Activated CD8-positive, alpha-beta memory T cell treated with anti-CD3 and anti-CD28 coated beads for 36 hours (primary cell): ENCODE measurements around the gene CHCHD3. TPM values are rescaled to one million over a fixed set of nuclear protein-coding genes. Genes with fewer than 3 reads are reported as not detected.

Experiments
- CTCF ChIA-PET: fragments of 350-600 bp; sonication (Branson Sonifier 250); formaldehyde crosslinking; loops from one replicate; lab custom pipeline; 2021; ENCODE audit warnings: antibody characterized with exemption; lab: Charles Lee
- POLR2A ChIA-PET: fragments of 350-600 bp; sonication (Branson Sonifier 250); formaldehyde crosslinking; loops from one replicate; lab custom pipeline; 2021; ENCODE audit warnings: antibody characterized with exemption; lab: Charles Lee
- total RNA-seq, 2 experiments: library from RNA; stranded (reverse); gene quantifications; one replicate each; pipeline ENCODE4 v1.2.3, GENCODE V29; 2021

Gene CHCHD3
- total RNA-seq, 2 experiments from 2014 or later, result 85.2 to 87.1 TPM

DNA sequence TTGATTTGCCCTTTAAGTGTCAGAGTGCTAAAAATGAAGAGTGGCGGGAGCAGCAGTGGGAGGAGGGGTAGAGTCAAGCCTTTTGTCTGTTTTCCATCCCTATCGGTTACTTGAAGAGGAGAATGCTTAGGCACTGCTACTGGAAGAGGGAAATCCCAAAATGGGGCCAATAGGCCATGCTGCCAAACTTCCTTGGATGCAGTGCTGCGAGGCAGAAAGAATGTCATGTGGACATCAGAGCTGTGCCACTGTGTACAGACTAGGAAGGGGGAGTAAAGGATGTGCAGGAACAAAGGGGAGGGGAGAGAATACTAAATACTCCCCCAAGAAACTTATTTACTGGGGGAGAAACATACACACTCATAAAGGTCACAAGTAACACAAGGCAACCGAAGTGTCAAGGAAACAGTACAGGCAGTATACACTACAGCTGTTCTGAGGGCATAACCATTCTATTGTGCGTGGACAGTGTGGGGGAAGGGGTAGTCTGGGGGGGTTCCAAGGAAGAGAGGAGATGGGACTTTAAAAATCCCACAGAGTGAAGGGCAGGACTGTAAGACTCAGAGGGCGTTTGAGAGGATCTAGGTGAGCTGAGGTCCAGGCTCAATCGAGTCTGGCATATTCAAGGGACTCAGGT lies 276.9 kb downstream of the CHCHD3 start:
- ChIA-PET POLR2A (no interaction called here), CTCF (interaction anchor here (1.4 kb wide), 1 partner anchor 8 kb away, joined by 3 read pairs; no protein-coding TSS in a partner anchor)

DNA sequence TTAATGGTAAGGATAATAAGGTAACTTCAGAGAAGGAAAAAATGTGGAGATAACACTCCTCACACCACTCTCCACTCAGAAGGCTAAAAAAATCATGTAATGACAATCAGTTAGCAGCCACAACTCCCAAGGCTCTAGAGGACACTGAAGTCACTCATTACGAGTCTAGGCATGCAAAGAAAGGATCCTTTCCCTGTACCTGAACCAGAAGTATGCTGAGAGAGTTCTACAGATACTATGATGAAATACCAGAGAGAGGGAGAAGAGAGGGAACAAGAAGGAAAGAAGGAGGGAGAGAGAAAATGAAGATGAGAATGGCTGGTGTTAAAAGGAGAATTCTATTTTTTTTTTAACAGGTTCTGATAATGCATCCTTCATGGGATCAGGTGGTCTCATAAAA lies 281.4 kb downstream of the CHCHD3 start:
- ChIA-PET POLR2A (no interaction called here), CTCF (no interaction called here)

DNA sequence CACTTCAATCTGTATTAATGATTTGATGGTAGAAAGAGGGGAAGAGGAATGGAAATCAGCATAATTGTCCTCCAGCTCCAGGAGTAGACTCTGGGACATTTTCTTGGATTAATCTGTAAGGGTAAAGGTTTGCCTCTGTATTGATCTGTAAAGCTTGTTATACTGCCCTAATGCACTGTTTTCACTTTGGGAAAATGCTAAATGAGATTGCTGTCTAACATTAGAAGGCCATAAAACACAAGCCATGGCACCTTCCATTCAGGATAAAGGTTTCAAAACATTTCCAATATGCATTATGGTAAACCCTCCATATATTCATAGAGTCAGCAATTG lies 282.8 kb downstream of the CHCHD3 start:
- CTCF ChIA-PET, result no interaction called here
- POLR2A ChIA-PET, result no interaction called here

DNA sequence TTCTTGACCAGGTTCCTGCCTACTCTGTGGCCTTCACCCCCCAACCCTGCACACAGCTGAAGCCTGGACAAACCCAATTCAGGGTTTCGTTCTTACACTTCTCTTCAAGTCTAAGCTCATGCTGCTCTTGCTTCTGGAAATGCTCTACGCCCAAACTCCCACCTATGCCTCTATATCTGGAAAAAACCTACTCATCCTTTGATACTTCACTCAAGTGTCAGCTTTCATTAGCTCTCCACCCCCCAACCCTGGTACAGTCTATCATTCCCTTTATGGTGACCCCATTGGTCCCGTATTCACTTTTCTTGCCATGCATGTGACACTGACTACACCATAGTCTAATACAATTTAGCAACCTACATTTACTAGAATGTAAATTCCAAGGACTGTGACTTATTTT lies 284.7 kb downstream of the CHCHD3 start:
- CTCF ChIA-PET, result no interaction called here

DNA sequence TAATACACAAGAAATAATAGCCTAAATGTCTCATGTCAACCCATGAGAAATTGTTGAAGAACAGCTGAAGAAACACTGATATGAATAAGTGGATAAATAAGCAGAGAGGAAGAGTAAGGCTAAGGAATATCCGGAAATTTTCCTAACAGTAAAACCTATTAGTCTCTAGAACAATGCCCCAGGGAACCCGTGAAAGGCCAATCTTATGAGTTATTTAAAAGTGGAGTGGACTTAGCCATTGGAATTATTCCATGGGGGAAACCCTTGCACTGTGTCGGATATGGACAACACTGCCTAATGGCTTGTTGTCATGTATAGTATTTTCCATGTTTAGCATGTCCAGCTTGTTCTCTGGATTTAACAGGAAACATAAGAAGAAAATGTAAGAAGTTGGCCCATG lies 288.4 kb downstream of the CHCHD3 start:
- CTCF ChIA-PET, result no interaction called here
- POLR2A ChIA-PET, result interaction anchor here (0.6 kb wide), 1 partner anchor 25 kb away, joined by 3 read pairs; no protein-coding TSS in a partner anchor

More for the DNA sequence above, 284.7 kb downstream of the CHCHD3 start:
- POLR2A ChIA-PET, result no interaction called here

DNA sequence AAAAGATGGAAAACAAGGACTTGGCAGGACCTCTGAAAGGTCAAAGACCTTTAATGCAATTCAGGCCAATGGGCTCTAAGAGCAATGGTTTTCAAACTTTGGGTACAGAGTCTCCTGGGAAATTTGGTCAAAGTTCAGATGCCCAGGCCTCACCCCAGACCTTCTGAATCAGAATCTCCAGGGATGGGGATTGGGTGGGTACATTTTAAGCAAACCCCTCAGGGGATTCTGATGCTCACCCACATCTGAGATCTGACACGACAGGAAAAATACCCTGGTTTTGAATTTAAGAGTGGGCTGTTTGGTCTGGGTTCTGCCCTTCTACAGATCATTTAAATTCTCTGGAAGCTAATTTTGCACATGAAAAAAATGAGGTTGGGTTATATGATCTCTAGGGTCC lies 290.9 kb downstream of the CHCHD3 start:
- POLR2A ChIA-PET, result no interaction called here

DNA sequence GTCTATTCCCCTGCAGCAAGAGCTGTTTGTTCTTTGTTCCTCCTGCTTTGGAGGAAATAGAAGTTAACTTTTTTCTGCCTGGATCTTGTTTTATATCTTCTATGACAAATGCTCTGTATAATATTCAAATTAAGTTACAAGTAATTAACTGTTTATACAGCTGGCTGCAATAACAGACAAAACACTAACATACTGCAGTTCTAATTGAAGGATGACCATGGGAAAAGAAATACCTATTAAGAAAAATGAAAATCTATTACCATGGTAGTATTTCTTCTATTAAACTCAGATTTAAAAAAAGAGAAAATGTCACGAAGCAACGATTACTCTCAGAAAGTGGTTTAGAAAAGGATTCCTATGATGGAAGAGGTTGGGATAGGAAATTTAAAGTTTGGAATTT lies 291.8 kb downstream of the CHCHD3 start:
- POLR2A ChIA-PET, result no interaction called here
- CTCF ChIA-PET, result no interaction called here

More for the DNA sequence above, 290.9 kb downstream of the CHCHD3 start:
- CTCF ChIA-PET, result no interaction called here

DNA sequence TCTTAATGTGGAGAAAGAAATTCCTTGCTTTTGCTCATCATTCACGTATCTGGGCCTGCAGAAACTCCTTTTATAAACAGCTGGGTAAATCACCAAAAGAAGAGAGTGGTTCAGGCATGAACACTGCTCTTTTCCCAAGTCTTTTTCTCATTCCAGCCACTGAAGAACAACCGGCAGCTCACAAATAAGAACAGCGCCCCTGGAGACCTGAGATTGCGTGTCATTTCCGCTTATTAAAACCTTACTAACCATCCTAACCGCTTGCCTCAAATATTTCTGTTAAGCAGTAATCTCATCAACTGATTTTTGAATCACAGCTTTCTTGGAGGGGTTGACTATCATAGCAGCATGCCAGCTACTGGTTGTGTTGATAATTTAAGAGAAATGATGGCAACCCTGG lies 292.6 kb downstream of the CHCHD3 start:
- POLR2A ChIA-PET, result no interaction called here
- CTCF ChIA-PET, result no interaction called here

DNA sequence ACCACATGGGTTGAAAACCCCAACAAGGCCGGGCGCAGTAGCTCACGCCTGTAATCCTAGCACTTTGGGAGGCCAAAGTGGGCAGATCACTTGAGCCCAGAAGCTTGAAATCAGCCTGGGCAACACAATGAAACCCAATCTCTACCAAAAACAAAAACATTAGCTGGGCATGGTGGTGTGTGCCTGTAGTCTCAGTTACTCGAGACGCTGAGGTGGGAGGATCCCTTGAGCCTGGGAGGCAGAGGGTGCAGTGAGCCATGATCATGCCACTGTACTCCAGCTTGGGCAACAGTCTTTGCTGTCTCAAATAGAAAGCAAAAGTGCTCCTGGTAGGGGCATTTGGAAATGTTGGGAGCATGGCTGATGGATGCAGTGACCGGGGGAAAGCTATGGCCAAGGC lies 296.0 kb downstream of the CHCHD3 start:
- POLR2A ChIA-PET, result no interaction called here
- CTCF ChIA-PET, result no interaction called here

DNA sequence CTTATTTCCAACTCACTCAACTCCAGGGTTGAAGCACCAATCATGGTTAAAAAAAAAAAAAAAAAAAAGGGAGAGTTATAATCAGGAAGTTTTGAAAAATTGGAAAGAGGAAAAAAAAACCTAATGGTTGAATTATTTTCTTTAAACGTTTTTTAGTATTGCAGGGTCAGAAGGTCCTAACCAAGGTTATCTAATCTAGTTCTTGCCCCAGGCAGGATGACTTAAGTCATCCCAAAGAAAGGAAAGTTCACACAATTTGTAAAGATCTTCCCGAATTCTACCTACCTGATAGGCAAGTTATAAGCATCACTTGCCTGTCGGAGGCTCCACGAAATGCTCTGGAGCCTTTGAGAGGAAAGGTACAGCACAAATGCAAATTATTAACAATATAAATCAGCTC lies 297.5 kb downstream of the CHCHD3 start:
- CTCF ChIA-PET, result no interaction called here
- POLR2A ChIA-PET, result no interaction called here

DNA sequence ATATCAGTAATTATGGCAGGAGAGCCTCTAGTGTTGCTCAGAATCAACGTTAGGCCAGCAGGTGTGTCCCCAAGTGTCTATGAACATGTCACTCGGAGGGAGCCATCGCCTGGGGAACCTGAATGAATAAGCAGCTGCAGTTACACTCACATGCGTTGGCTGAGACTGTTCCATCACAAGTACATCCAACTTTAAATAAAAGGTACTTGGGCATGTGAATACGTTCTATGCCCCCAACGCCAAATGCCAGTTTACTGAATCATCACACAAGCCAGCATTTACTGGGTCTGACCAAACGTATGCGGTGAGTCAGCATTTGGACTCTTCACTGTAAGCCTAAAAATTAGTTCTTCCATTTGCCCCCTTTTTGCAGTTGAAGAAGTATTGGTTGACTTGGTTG lies 298.1 kb downstream of the CHCHD3 start:
- POLR2A ChIA-PET, result no interaction called here
- CTCF ChIA-PET, result no interaction called here

DNA sequence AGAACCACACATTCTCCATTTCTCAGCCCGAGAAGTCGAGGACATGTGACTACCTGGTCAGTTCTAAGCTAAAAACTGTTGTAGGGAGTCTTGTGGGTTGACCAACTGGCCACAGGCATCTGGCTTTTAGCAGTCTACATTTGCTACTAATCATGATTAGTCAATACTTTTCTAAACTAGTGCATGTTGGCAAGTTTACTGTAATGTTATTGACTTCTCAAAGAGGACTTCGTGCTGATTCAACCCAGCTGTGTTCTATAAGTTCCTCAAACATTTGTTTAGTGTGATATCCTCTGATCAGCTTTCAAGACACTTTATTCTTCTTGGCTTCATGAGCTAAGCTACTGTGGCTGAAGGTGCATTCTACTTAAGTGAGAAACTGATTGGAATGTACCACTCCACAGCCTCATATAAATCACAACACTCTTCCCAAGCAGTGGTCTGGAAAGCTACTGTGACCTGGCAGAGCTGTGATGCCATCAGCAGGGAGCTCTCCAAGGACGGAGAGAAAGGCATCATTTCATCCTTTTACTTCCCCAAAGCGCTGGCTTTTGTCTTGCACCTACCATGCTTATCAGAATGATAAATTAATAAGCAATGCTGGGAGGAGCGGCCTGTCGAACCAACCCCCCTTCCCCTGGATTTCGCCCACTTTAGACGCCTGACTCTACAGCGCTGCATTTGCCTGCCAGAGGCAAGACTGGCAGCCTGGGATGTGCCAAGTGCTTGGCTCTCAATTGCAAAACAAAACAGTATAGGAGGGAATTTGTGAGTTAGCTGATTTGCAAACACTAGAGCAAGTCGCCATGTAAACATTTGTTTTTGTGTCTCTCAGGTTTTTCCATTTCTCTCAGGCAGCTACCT lies 298.9 kb downstream of the CHCHD3 start:
- ChIA-PET CTCF (no interaction called here), POLR2A (interaction anchor here (0.6 kb wide), 1 partner anchor 27 kb away, joined by 8 read pairs; no protein-coding TSS in a partner anchor)

DNA sequence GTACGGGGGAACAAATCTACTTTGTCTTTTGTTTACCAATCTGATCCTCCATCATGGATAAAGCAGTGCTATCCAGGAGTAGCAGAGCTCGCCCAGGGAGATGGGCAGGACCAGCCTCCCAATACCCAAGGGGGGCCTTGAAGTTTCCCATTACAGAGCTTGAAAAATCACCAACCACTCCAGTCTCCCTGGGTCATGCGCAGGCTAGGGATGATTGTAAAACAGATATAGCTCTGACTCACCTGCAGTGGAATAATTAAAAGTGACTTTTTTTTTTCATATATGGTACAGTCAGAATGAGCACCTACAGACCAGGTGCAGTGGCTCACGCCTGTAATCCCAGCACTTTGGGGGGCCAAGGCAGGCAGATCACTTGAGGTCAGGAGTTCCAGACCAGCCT lies 301.1 kb downstream of the CHCHD3 start:
- ChIA-PET POLR2A (no interaction called here), CTCF (no interaction called here)

DNA sequence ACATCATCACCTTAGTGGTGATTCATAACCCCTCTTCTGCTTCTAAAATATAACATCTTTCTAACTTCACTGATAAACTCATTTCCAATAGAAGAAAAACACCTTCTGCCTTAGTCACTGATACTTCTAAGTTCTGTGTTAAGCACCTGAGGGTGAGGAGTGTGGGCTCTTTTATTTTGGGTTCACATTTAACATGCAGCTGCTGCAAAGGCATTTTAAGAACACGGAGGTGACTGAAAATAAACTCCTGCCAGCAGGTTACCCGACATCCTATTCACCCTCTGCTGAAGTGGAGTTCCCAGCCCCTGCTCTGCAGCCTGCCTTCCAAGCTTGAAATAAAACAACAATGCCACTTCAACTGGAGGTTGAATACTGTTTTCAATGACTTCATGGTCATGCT lies 302.7 kb downstream of the CHCHD3 start:
- CTCF ChIA-PET, result no interaction called here
- POLR2A ChIA-PET, result no interaction called here

DNA sequence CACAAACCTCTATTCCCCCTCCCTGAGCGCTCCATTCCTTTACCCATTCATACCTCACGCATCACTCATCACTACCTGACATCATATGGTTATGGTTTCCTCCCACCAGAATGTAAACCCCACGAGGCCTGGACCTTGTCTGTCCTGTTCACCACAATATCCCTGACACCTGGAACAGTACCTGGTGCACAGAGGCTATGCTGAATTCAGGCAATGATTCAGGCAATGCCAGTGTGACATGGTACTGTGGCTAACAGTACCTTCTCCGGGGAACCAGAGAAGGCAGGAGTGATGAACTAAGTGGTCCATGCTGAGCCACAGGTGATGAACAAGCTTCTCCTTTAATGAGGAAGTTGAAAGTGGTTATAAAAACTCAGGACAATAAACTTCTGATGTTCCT lies 303.1 kb downstream of the CHCHD3 start:
- ChIA-PET POLR2A (no interaction called here), CTCF (no interaction called here)

DNA sequence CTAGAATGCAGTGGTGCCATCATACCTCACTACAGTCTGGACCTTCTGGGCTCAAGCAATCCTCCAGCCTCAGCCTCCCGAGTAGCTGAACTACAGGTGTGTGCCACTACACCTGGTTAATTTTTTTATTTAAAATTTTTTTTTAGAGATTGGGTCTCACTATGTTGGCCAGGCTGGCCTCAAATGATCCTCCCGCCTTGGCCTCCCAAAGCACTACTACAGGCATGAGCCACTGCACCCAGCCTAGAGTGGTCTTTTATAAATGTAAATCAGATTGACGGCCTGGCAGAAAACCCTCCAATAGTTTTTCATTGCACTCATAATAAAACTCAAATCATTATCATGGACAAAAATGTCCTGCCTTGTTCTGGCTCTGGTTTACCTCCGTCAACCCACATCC lies 303.9 kb downstream of the CHCHD3 start:
- POLR2A ChIA-PET, result no interaction called here
- CTCF ChIA-PET, result no interaction called here

DNA sequence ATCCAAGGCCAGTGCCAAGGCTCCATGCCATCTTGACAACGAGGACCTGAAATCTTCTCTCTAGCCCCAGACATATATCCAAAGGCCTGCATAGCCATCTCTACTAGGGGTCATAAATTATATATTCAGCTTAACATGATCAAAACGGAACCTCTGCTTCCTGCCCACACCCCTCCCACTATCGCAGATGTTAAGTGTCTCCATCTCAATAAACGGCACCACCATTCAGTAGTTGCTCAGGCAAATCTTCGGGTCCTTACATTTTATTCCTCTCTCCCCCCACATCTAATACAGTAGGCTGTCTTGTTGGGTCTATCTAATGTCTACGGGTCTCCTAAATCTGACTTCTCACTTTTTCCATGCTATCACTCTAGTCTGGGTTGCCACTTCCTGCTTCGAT lies 304.5 kb downstream of the CHCHD3 start:
- POLR2A ChIA-PET, result no interaction called here

DNA sequence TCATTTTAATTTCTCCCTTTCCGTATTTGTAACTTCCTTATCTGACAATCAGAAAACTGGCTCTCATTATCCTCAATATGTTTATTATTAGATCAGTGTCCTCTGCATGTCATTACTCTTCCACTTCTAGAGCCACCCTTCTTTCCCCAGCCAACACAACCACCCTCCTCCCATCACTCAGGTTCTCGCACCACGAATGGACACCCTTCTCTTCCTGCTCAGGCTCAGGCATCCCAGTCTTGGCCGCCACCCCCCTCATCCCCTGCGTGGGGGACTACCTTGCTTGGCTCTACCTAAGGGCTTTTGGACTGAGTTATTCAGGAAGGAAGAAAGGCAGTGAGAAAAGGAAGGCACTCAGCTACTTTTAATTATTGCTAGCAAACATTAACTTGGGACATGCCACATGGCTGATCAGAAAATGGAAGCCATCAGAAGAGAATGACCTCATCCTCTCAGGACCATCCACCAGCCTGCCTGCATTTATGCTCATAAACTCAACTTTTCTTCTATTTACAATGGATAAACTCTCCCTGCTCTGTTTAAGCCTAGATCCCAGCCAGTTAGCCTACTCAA lies 305.8 kb downstream of the CHCHD3 start:
- ChIA-PET POLR2A (no interaction called here), CTCF (no interaction called here)

More for the DNA sequence above, 304.5 kb downstream of the CHCHD3 start:
- CTCF ChIA-PET, result no interaction called here

DNA sequence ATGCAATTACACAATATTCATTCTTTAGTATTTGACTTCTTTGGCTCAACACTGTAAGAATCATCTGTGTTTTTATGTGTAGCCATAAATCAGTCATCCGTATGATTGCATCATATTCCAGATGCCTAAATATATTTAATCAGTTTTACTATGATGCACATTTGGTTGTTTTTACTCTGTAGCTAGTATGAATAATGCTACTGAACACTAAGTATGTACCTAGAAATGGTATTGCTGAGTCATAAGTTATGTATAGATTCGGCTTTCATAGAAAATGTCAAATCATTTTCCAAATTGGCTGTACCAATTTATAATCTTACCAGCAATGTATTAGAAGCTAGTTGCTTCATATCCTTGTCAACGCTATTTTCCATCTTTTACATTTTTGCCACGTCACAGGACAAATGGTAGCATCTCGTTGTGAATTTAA lies 308.3 kb downstream of the CHCHD3 start:
- ChIA-PET POLR2A (no interaction called here), CTCF (no interaction called here)

DNA sequence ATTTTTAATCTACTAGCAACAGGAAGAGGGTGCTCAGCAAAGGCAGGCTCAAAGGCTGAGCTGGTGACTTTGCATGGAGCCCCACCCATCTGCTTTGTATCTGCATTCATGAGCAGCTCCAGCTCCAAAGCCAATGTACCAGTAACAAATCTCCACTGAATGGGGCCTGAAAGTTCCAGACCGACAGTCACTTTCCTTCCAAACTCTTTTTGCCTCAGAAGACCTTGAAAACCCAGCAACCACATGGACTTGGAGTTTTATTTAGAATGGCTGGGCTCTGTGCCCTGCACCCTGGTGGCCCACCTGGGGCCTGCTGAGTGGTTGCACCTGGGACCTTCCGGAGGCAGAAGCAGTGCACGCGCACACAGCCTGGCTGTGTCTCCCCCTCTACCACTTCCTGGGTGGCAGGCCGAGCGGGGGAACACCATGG lies 310.6 kb downstream of the CHCHD3 start:
- CTCF ChIA-PET, result interaction anchor here (1.1 kb wide), 1 partner anchor 1223 kb away, joined by 3 read pairs; no protein-coding TSS in a partner anchor
- POLR2A ChIA-PET, result no interaction called here

DNA sequence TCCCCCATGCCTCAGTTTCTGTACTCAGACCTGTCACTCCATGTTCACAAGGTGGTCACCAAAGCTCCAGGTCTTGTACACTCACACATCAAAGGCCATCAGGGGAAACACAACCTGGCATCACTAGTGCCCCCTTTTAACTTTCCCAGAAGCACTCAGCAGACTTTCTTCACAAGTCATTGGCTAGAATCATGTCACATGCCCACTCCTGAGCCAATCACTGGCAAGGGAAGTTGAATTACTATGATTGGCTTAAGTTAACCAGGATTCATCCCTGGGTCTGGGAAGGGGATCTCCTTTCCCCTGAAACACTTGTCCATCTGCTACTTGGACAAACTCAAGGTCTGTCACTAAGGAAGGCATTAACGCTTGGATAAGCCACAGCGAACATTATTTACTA lies 311.8 kb downstream of the CHCHD3 start:
- ChIA-PET CTCF (no interaction called here), POLR2A (no interaction called here)
